Globus pallidus (tissue), 1 donor: ENCODE results near the gene CNPY1.
"Not testable (repeated sequence)": the region's sequence is repeated elsewhere in the genome, so short reads cannot be mapped to it uniquely, and the experiment has no call there.

Experiments used
- DNase-seq: peaks from one replicate; pipeline ENCODE4 v3.0.0-alpha.2; 2015; ENCODE audit warnings: low spot score

Gene CNPY1

GRCh38 chr7:155546449-155546848, at the start of gene CNPY1:
Gene CNPY1 (minus strand): TSS chr7:155546559. CDS start chr7:155545929, 630 bp downstream.
- not testable (repeated sequence) for DNase-seq

- DNase-seq, result no peak
These were observed 48.6 kb upstream of the CNPY1 start for GRCh38 chr7:155594961-155595366.

GRCh38 chr7:155594163-155594732, 47.9 kb upstream of the CNPY1 start:
- DNase-seq, result no peak

GRCh38 chr7:155593461-155594162, 47.3 kb upstream of the CNPY1 start:
- DNase-seq, result no peak

- no peak for DNase-seq
These were observed 44.9 kb upstream of the CNPY1 start for GRCh38 chr7:155591055-155591775.

- peak; percentile 33 for DNase-seq
These were observed 44.1 kb upstream of the CNPY1 start for GRCh38 chr7:155590215-155591018.

- no peak for DNase-seq
These were observed 42.9 kb upstream of the CNPY1 start for GRCh38 chr7:155589001-155589980.

- no peak for DNase-seq
These were observed 42.2 kb upstream of the CNPY1 start for GRCh38 chr7:155588468-155588998.

GRCh38 chr7:155587486-155587885, 41.1 kb upstream of the CNPY1 start:
- no peak for DNase-seq

- DNase-seq, result no peak
These were observed 40.6 kb upstream of the CNPY1 start for GRCh38 chr7:155586843-155587440.

- no peak for DNase-seq
These were observed 39.6 kb upstream of the CNPY1 start for GRCh38 chr7:155585951-155586350.

- DNase-seq, result no peak
These were observed 39.2 kb upstream of the CNPY1 start for GRCh38 chr7:155585532-155585895.

- DNase-seq, result no peak
These were observed 38.6 kb upstream of the CNPY1 start for GRCh38 chr7:155584763-155585531.

GRCh38 chr7:155584261-155584660, 37.9 kb upstream of the CNPY1 start:
- DNase-seq, result no peak

- no peak for DNase-seq
These were observed 37.3 kb upstream of the CNPY1 start for GRCh38 chr7:155583636-155584035.

GRCh38 chr7:155581954-155582353, 35.6 kb upstream of the CNPY1 start:
- no peak for DNase-seq

GRCh38 chr7:155581107-155581830, 34.9 kb upstream of the CNPY1 start:
- DNase-seq, result no peak

- DNase-seq, result no peak
These were observed 34.0 kb upstream of the CNPY1 start for GRCh38 chr7:155580367-155580766.

GRCh38 chr7:155579565-155579964, 33.2 kb upstream of the CNPY1 start:
- no peak for DNase-seq
